Left renal cortex interstitium (tissue), 4 donors: ENCODE measurements around the gene PRSS16. TPM values are rescaled to one million over a fixed set of nuclear protein-coding genes. Genes with fewer than 3 reads are reported as not detected.

Source experiments
- DNase-seq, 4 donors: peaks; one replicate each; pipeline ENCODE4 v3.0.0-alpha.2; 2013; ENCODE audit warnings: low read depth in 4 of 4, low spot score in 2 of 4, missing footprints in 1 of 4
- polyA plus RNA-seq, 4 donors: library from polyadenylated mRNA; unstranded; fragments of 120-200 nt; gene quantifications; one replicate each; pipeline ENCODE4 v1.2.1, GENCODE V29; 2013; ENCODE audit not compliant: insufficient read length in 4 of 4

The PRSS16 gene
- polyA plus RNA-seq, 4 donors: 0.30 to 0.45 (median 0.34) TPM

- no peak for DNase-seq
These were observed 34.1 kb downstream of the PRSS16 start for GRCh38 chr6:27281569-27281968.

GRCh38 chr6:27283279-27283678 is 35.8 kb downstream of the PRSS16 start:
- no peak for DNase-seq

GRCh38 chr6:27286141-27286540 is 38.6 kb downstream of the PRSS16 start:
- no peak for DNase-seq

- DNase-seq: no peak
These were observed 40.2 kb downstream of the PRSS16 start for GRCh38 chr6:27287751-27288135.

- no peak for DNase-seq
These were observed 40.9 kb downstream of the PRSS16 start for GRCh38 chr6:27288136-27289044.

- no peak for DNase-seq
These were observed 42.8 kb downstream of the PRSS16 start for GRCh38 chr6:27290065-27290849.

GRCh38 chr6:27290850-27291208 is 43.3 kb downstream of the PRSS16 start:
- DNase-seq: no peak

- no peak for DNase-seq
These were observed 46.1 kb downstream of the PRSS16 start for GRCh38 chr6:27293436-27294098.

- DNase-seq: no peak
These were observed 46.9 kb downstream of the PRSS16 start for GRCh38 chr6:27294409-27294808.

GRCh38 chr6:27295301-27296079 is 48.0 kb downstream of the PRSS16 start:
- no peak for DNase-seq

- DNase-seq: no peak
These were observed 48.7 kb downstream of the PRSS16 start for GRCh38 chr6:27296106-27296783.

GRCh38 chr6:27297484-27297856 is 50.0 kb downstream of the PRSS16 start:
- DNase-seq: no peak

- DNase-seq: no peak
These were observed 50.6 kb downstream of the PRSS16 start for GRCh38 chr6:27297857-27298730.

GRCh38 chr6:27303613-27304272 is 56.2 kb downstream of the PRSS16 start:
- no peak for DNase-seq
